CD14-positive monocyte (primary cell): ENCODE measurements around the gene RIPOR3. TPM values are rescaled to one million over a fixed set of nuclear protein-coding genes. Genes with fewer than 3 reads are reported as not detected.

Source experiments
- DNase-seq, 3 donors: peaks; one replicate each; pipeline ENCODE4 v3.0.0-alpha.2; 2011 to 2022
- H2AFZ ChIP-seq: 2 replicates; pipeline ENCODE4 v1.6.0; 2012; ENCODE audit warnings: mild to moderate bottlenecking, low read depth, low read length, inconsistent platforms; ENCODE audit not compliant: insufficient read depth, poor library complexity, severe bottlenecking
- H3K27ac ChIP-seq, 2 donors: 1 replicate in 1 of 2; 2 replicates in 1 of 2; pipeline ENCODE4 v1.5.1; 2012 to 2013; ENCODE audit warnings: low read length in 2 of 2, control low read depth in 1 of 2, inconsistent platforms in 1 of 2, low read depth in 1 of 2, mild to moderate bottlenecking in 1 of 2
- H3K27me3 ChIP-seq, 2 donors: one replicate each; pipeline versions ENCODE4 v1.6.0 to v1.6.1; 2011 to 2013; ENCODE audit warnings: low read length in 2 of 2; ENCODE audit not compliant: control insufficient read depth in 2 of 2, insufficient read depth in 2 of 2
- H3K36me3 ChIP-seq, 2 donors: replicated peaks in 1 of 2; 1 replicate in 1 of 2; 2 replicates in 1 of 2; pipeline versions ENCODE4 v1.5.1 to v1.6.1; 2012 to 2013; ENCODE audit warnings: low read length in 2 of 2, control low read depth in 1 of 2, inconsistent platforms in 1 of 2, mild to moderate bottlenecking in 1 of 2; ENCODE audit not compliant: insufficient read depth in 2 of 2, control insufficient read depth in 1 of 2
- H3K4me1 ChIP-seq, 2 donors: 1 replicate in 1 of 2; 2 replicates in 1 of 2; pipeline versions ENCODE4 v1.5.1 to v1.6.1; 2012 to 2013; ENCODE audit warnings: low read length in 2 of 2, control low read depth in 1 of 2, inconsistent platforms in 1 of 2, mild to moderate bottlenecking in 1 of 2, moderate library complexity in 1 of 2; ENCODE audit not compliant: insufficient read depth in 2 of 2, control insufficient read depth in 1 of 2
- H3K4me2 ChIP-seq: replicated peaks from 2 replicates; pipeline ENCODE3; 2012; ENCODE audit warnings: low read length, moderate library complexity, mild to moderate bottlenecking; ENCODE audit not compliant: poor library complexity, severe bottlenecking; ENCODE audit errors: extremely low read depth
- H3K4me3 ChIP-seq, 3 experiments: fragments of 200-600 bp in 1 of 3; sonication (generic) in 1 of 3; replicated peaks in 1 of 3; 1 replicate in 2 of 3; 2 replicates in 1 of 3; pipeline ENCODE4 v1.5.1; 2011 to 2013; ENCODE audit warnings: low read length in 3 of 3, mild to moderate bottlenecking in 3 of 3, control low read depth in 2 of 3, low read depth in 2 of 3, inconsistent platforms in 1 of 3, moderate library complexity in 1 of 3
- H3K79me2 ChIP-seq: 2 replicates; pipeline ENCODE4 v1.6.0; 2012; ENCODE audit warnings: mild to moderate bottlenecking, control low read depth, inconsistent platforms, low read length, moderate library complexity; ENCODE audit not compliant: insufficient read depth
- H3K9ac ChIP-seq: 2 replicates; pipeline ENCODE4 v1.6.0; 2017; ENCODE audit warnings: low read length, mild to moderate bottlenecking; ENCODE audit not compliant: insufficient read depth, poor library complexity, severe bottlenecking
- H3K9me3 ChIP-seq, 2 donors: replicated peaks in 1 of 2; 1 replicate in 1 of 2; 2 replicates in 1 of 2; pipeline versions ENCODE4 v1.5.1 to v1.6.1; 2012 to 2013; ENCODE audit warnings: low read length in 2 of 2, control low read depth in 1 of 2; ENCODE audit not compliant: control insufficient read depth in 1 of 2, insufficient read depth in 1 of 2
- H4K20me1 ChIP-seq: 2 replicates; pipeline ENCODE4 v1.6.0; 2012; ENCODE audit warnings: mild to moderate bottlenecking, low read length, control low read depth, moderate library complexity; ENCODE audit not compliant: insufficient read depth
- H3K27ac Mint-ChIP-seq, 7 donors: one replicate each; pipeline ENCODE4 v1.8.0; 2020; ENCODE audit warnings: mild to moderate bottlenecking in 7 of 7, mixed read lengths in 7 of 7, moderate library complexity in 6 of 7, inconsistent platforms in 2 of 7
- H3K27me3 Mint-ChIP-seq, 3 donors: one replicate each; pipeline ENCODE4 v1.8.0; 2021 to 2022; ENCODE audit warnings: low read depth in 3 of 3, mild to moderate bottlenecking in 3 of 3, mixed read lengths in 3 of 3, moderate library complexity in 3 of 3, inconsistent platforms in 1 of 3
- H3K36me3 Mint-ChIP-seq, 2 donors: one replicate each; pipeline ENCODE4 v1.8.0; 2020; ENCODE audit warnings: mixed read lengths in 2 of 2, inconsistent platforms in 1 of 2, mild to moderate bottlenecking in 1 of 2
- H3K4me1 Mint-ChIP-seq: one replicate; pipeline ENCODE4 v1.8.0; 2020; ENCODE audit warnings: mild to moderate bottlenecking, mixed read lengths
- H3K4me3 Mint-ChIP-seq, 2 donors: one replicate each; pipeline ENCODE4 v1.8.0; 2020; ENCODE audit warnings: mild to moderate bottlenecking in 2 of 2, mixed read lengths in 2 of 2, moderate library complexity in 1 of 2
- H3K9me3 Mint-ChIP-seq, 7 donors: one replicate each; pipeline ENCODE4 v1.8.0; 2020 to 2022; ENCODE audit warnings: mixed read lengths in 7 of 7, mild to moderate bottlenecking in 6 of 7, moderate library complexity in 6 of 7, inconsistent platforms in 2 of 7
- WGBS: methylation state at CpG from one replicate; pipeline ENCODE4 v1.1.5; 2013; ENCODE audit warnings: missing lambda C conversion rate; ENCODE audit not compliant: insufficient coverage; 5-methylcytosine and 5-hydroxymethylcytosine counted together
- intact Hi-C, 2 donors: fragments of 100-400 bp; cut with micrococcal nuclease; formaldehyde crosslinking; loops; one replicate each; pipeline versions ENCODE4 v1.15.0 to v1.15.1; 2023
- polyA plus RNA-seq, 3 donors: library from polyadenylated mRNA; depleted of rRNA in 1 of 3; unstranded in 2 of 3; stranded (reverse) in 1 of 3; fragments of 300-500 nt in 2 of 3; fragments of >200 nt in 1 of 3; fragmentation: Illumina TruSeq in 2 of 3; gene quantifications; 1 replicate in 2 of 3; 2 replicates in 1 of 3; pipeline ENCODE4 v1.2.3, GENCODE V29; 2012 to 2021
- TF ChIP-seq, protein P1 (sequence below): fragments of 200-600 bp; IDR thresholded peaks from one replicate; pipeline ENCODE4 v1.8.0; 2022; ENCODE audit warnings: antibody characterized with exemption, mild to moderate bottlenecking

RIPOR3 gene
- polyA plus RNA-seq, 3 donors: not detected

DNA sequence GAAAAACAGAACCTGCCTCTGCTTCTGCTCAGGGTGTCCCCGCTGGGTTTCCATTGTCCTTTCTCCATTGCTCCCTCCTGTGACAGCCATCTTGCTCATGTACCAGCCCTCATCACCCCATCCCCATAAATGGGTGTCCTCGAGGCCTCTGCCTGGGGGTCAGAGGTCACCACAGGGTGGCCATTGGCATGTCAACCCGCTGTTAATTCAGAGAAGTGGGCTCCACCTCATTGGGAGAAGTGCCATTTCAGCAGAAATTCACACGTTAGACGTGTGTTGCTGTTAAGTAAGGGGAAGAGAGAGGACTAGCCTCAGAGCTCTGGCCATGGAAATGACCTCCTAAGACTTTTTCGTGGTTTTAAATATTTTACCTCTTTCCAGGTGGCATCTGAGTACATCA, 109.2 kb downstream of the RIPOR3 start:
- DNase-seq: no peak
- H3K9me3 Mint-ChIP-seq: no peaks in the 10 kb centered on the region
- 100% methylated on average over 3 of the region's 6 CpGs for WGBS
- intact Hi-C loops: loop anchor here in 1 of 2 donors (10.0 kb wide), 1 partner anchor 607 kb away; no protein-coding TSS in a partner anchor
- Histone ChIP-seq H3K4me3 (no peak overlapping the region), H3K9ac (no peak overlapping the region), H3K9me3 (no peaks in the 10 kb centered on the region), H3K27ac (no peak overlapping the region), H3K4me1 (no peaks in the 10 kb centered on the region), H3K4me2 (no peak overlapping the region), H3K79me2 (no peaks in the 10 kb centered on the region), H4K20me1 (peaks cover 40% of the 10 kb centered on the region), H3K36me3 (peaks cover 97 to 99% of the 10 kb centered on the region in 2 donors), H3K27me3 (no peaks in the 10 kb centered on the region), H2AFZ (no peak overlapping the region)
- H3K36me3 Mint-ChIP-seq: peaks cover 92 to 98% of the 10 kb centered on the region in 2 donors
- TF ChIP-seq, protein P1, sequence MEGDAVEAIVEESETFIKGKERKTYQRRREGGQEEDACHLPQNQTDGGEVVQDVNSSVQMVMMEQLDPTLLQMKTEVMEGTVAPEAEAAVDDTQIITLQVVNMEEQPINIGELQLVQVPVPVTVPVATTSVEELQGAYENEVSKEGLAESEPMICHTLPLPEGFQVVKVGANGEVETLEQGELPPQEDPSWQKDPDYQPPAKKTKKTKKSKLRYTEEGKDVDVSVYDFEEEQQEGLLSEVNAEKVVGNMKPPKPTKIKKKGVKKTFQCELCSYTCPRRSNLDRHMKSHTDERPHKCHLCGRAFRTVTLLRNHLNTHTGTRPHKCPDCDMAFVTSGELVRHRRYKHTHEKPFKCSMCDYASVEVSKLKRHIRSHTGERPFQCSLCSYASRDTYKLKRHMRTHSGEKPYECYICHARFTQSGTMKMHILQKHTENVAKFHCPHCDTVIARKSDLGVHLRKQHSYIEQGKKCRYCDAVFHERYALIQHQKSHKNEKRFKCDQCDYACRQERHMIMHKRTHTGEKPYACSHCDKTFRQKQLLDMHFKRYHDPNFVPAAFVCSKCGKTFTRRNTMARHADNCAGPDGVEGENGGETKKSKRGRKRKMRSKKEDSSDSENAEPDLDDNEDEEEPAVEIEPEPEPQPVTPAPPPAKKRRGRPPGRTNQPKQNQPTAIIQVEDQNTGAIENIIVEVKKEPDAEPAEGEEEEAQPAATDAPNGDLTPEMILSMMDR: no peak
- H3K27ac Mint-ChIP-seq: no peak overlapping the region
- H3K27me3 Mint-ChIP-seq: no peaks in the 10 kb centered on the region
- no peaks in the 10 kb centered on the region for H3K4me1 Mint-ChIP-seq
- no peak overlapping the region for H3K4me3 Mint-ChIP-seq

DNA sequence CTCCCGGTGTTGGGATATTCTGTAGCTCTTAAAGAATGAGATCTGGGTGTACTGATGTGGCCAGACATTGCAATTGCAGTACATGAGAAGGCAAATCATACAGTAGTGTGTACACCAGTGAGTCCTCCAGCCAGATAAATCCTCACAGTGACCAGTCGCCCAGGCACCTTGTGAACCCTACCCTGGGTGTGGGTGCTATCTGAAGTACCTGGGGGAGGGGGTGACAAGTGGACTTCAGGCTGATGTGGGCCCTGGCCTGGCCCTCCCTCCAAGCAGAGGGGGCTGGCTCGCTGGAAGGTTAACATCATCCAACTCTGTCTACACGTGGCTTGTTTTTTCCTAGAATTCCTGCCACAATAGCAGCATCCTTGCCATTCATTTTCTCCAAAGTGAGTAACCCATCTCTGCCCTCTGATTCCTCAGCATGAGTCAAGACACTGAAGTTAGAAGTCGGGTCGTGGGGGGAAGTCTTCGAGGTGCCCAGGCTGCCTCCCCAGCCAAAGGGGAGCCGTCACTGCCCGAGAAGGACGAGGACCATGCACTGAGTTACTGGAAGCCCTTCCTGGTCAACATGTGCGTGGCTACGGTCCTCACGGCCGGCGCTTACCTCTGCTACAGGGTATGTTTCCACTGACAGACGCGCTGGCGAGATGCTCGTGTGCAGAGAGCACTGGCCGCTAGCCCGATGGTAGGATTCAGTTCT, 110.3 kb downstream of the RIPOR3 start:
- Mint-ChIP-seq H3K4me3 (no peak overlapping the region), H3K27me3 (no peaks in the 10 kb centered on the region), H3K9me3 (no peaks in the 10 kb centered on the region), H3K4me1 (peaks cover under 1% of the 10 kb centered on the region), H3K27ac (no peak overlapping the region), H3K36me3 (peaks cover 87 to 95% of the 10 kb centered on the region in 2 donors)
- DNase-seq: no peak
- H4K20me1 ChIP-seq: peaks cover 46% of the 10 kb centered on the region
- H3K36me3 ChIP-seq: peaks cover 90 to 95% of the 10 kb centered on the region in 2 donors
- H3K4me1 ChIP-seq: no peaks in the 10 kb centered on the region
- H3K4me3 ChIP-seq: no peak overlapping the region
- no peaks in the 10 kb centered on the region for H3K9me3 ChIP-seq
- no peaks in the 10 kb centered on the region for H3K79me2 ChIP-seq
- H2AFZ ChIP-seq: no peak overlapping the region
- intact Hi-C loops: loop anchor here in 1 of 2 donors (2.0 to 10.0 kb wide), 2 partner anchors 394 to 606 kb away; no protein-coding TSS in a partner anchor
- H3K27ac ChIP-seq: no peak overlapping the region
- H3K9ac ChIP-seq: no peak overlapping the region
- 96% methylated on average over 21 of the region's 21 CpGs for WGBS
- TF ChIP-seq, protein P1: no peak
- no peaks in the 10 kb centered on the region for H3K27me3 ChIP-seq
- H3K4me2 ChIP-seq: no peak overlapping the region
